ENCODE results near the gene LRIG1. TPM values are rescaled to one million over a fixed set of nuclear protein-coding genes. Genes with fewer than 3 reads are reported as not detected.

Gene LRIG1
- total and polyA plus RNA-seq, 10 of the 15 experiments (the other 5 are each of a cell fraction or from before 2014, with no cell fraction given) = 0.84 to 16.4 (median 8.1) TPM

- CTCF ChIA-PET = interaction anchor here (1.9 to 2.0 kb wide), 2 partner anchors 9 to 13 kb away, joined by 9 read pairs; no protein-coding TSS in a partner anchor
- no peak for ATAC-seq
These were observed 18.8 kb downstream of the LRIG1 start for GRCh38 chr3:66482018-66482404.

More at GRCh38 chr3:66482018-66482404, 18.8 kb downstream of the LRIG1 start:
- WGBS (ENCODE audit: insufficient coverage, insufficient replicate concordance, low lambda C conversion rate, missing lambda C conversion rate) = 96% methylated on average over 6 of the region's 6 CpGs
- Histone ChIP-seq H2AFZ (ENCODE audit: control insufficient read depth, low read depth, low read length) (no peak overlapping the region), H3K79me2 (ENCODE audit: control insufficient read depth, insufficient read depth, low read length) (peaks cover 4% of the 10 kb centered on the region; the same call in 1 of the 2 replicates), H3K9ac (ENCODE audit: control insufficient read depth, insufficient read depth, low read length) (no peak overlapping the region), H3K4me3 (no peak overlapping the region), H3K4me1 (ENCODE audit: control insufficient read depth, insufficient read depth, low read length) (peaks cover 41% of the 10 kb centered on the region), H3K27ac (ENCODE audit: control insufficient read depth, insufficient read depth) (no peak overlapping the region), H3K36me3 (ENCODE audit: control insufficient read depth in 2 of 2, insufficient read depth in 2 of 2, low read length in 1 of 2) (no peaks in the 10 kb centered on the region), H3K9me3 (replicated peaks; ENCODE audit: control insufficient read depth, insufficient read depth, low read length) (peaks cover 9% of the 10 kb centered on the region), H3K27me3 (replicated peaks in 1 of 2; ENCODE audit: control insufficient read depth in 2 of 2, insufficient read depth in 2 of 2, low read length in 1 of 2) (no peaks in the 10 kb centered on the region), H4K20me1 (ENCODE audit: control insufficient read depth, insufficient read depth) (no peaks in the 10 kb centered on the region), H3K4me2 (ENCODE audit: control insufficient read depth, insufficient read depth) (no peak overlapping the region)
- no TSS peak for BruUV-seq (replicated peaks)
- ChIA-PET RAD21 (ENCODE audit: unreplicated experiment) (interaction anchor here (1.2 to 4.0 kb wide), 3 partner anchors 11 to 29 kb away, joined by 3 to 23 read pairs (median 9); no protein-coding TSS in a partner anchor), SMC1A (ENCODE audit: uncharacterized antibody, unreplicated experiment) (interaction anchor here (1.9 to 6.6 kb wide), 2 partner anchors 9 to 13 kb away, joined by 11 to 62 read pairs; no protein-coding TSS in a partner anchor), POLR2A (interaction anchor here (0.5 to 2.6 kb wide), 5 partner anchors 11 to 40 kb away, joined by 3 to 7 read pairs (median 4); no protein-coding TSS in a partner anchor)
- DNase-seq (ENCODE audit: low read depth, low spot score) = no peak
- no peak for FAIRE-seq
- intact Hi-C loops (cut with micrococcal nuclease; ENCODE audit: unreplicated experiment) (loop anchor here (5.0 kb wide), 1 partner anchor 90 kb away; no protein-coding TSS in a partner anchor), in situ Hi-C loops (cut with MboI) (no loop called here)
- TF ChIP-seq CHD1 (IDR thresholded peaks at IDR 0.05; ENCODE audit: low read depth, low read length) (no peak), TARDBP (IDR thresholded peaks at IDR 0.05; ENCODE audit: borderline replicate concordance) (no peak), CEBPB (IDR thresholded peaks at IDR 0.05; ENCODE audit: borderline replicate concordance in 1 of 2, low read depth in 2 of 2, low read length in 2 of 2) (no peak), FOXK2 (IDR thresholded peaks at IDR 0.05) (no peak), IKZF2 (IDR thresholded peaks at IDR 0.05) (no peak), USF2 (IDR thresholded peaks at IDR 0.05; ENCODE audit: borderline replicate concordance, low read depth, low read length) (no peak), PKNOX1 (IDR thresholded peaks at IDR 0.05) (no peak), ZNF622 (IDR thresholded peaks at IDR 0.05) (no peak), BRCA1 (IDR thresholded peaks at IDR 0.05; ENCODE audit: low read depth, low read length) (no peak)
